ENCODE results near the gene COTL1.

- TF ChIP-seq TAF1 (IDR thresholded peaks at IDR 0.05; ENCODE audit: borderline replicate concordance, insufficient read depth, low read length), result no peak
- TF ChIP-seq POLR2AphosphoS5 (IDR thresholded peaks at IDR 0.05; ENCODE audit: low read depth, low read length), result no peak
These were observed 72.7 kb downstream of the COTL1 start for GRCh38 chr16:84545114-84545737.
